Measurements from ENCODE around the gene ADAMTS15. TPM values are rescaled to one million over a fixed set of nuclear protein-coding genes. Genes with fewer than 3 reads are reported as not detected.
A peak's percentile ranks its signal among the peaks of the same experiment; 100 is the strongest.

The ADAMTS15 gene
- total RNA-seq, 1 donor, result 4.3 TPM

DNA sequence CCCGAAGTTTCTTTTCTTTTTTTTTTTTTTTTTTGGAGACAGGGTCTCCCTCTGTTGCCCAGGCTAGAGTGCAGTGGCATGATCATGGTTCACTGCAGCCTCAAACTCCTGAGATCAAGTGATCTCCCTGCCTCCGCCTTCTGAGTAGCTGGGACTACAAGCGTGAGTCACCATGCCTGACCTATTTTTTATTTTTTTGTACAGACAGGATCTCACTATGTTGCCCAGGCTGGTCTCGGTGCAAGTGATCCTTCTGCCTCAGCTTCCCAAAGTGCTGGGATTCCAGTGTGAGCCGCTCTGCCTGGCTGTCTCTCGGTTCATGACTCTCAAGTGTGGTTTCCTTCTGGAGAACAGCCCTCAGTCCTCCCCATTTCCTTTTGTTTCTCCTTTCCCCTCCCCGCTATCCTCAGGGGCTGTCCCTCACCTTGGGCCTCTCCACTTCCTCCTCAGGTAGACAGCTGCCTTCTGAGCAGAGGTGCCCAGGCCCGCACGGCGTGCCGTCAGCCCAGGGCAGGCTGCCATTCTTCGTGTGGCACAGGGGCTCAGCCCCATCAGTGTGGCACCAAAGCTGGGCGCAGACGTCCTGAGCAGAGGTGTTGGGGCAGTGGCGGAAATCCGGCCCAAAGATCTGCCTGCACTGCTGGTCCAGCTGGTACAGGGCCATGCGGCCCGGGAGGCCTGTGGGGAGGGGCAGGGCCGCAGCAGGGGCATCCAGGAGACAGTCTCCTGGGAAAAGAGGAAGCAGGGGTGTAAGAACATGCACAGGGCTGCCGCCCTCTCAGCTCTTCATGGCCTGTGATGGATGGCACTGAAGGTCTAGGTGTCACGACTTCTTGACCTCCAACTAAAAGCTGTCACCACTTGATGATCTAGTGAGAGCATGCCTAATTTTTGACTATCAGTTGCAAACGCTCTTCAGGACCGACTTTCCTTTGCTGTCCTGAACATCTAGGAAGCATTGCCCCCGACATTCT is 34.1 kb upstream of the ADAMTS15 start:
- Histone ChIP-seq H2AFZ (ENCODE audit: low read length) (no peak overlapping the region), H3K4me3 (ENCODE audit: insufficient read depth, low read length) (no peak overlapping the region), H3K36me3 (ENCODE audit: insufficient read depth, low read length) (no peaks in the 10 kb centered on the region), H3K27ac (ENCODE audit: low read depth, low read length) (no peak overlapping the region), H3K79me2 (ENCODE audit: insufficient read depth, low read length) (no peaks in the 10 kb centered on the region), H3K9me3 (ENCODE audit: low read depth, low read length) (no peaks in the 10 kb centered on the region), H3K4me1 (ENCODE audit: insufficient read depth, low read length) (peaks cover 21% of the 10 kb centered on the region), H3K4me2 (ENCODE audit: insufficient read depth, low read length) (no peak overlapping the region), H4K20me1 (ENCODE audit: insufficient read depth, low read length) (no peaks in the 10 kb centered on the region), H3K27me3 (ENCODE audit: insufficient read depth, low read length) (peaks cover 18% of the 10 kb centered on the region)
- DNase-seq (ENCODE audit: insufficient read length, low spot score, missing footprints), result no peak
- TF ChIP-seq, protein P1, sequence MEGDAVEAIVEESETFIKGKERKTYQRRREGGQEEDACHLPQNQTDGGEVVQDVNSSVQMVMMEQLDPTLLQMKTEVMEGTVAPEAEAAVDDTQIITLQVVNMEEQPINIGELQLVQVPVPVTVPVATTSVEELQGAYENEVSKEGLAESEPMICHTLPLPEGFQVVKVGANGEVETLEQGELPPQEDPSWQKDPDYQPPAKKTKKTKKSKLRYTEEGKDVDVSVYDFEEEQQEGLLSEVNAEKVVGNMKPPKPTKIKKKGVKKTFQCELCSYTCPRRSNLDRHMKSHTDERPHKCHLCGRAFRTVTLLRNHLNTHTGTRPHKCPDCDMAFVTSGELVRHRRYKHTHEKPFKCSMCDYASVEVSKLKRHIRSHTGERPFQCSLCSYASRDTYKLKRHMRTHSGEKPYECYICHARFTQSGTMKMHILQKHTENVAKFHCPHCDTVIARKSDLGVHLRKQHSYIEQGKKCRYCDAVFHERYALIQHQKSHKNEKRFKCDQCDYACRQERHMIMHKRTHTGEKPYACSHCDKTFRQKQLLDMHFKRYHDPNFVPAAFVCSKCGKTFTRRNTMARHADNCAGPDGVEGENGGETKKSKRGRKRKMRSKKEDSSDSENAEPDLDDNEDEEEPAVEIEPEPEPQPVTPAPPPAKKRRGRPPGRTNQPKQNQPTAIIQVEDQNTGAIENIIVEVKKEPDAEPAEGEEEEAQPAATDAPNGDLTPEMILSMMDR (IDR thresholded peaks at IDR 0.05; ENCODE audit: extremely low read depth, low read depth, low read length), result no peak

DNA sequence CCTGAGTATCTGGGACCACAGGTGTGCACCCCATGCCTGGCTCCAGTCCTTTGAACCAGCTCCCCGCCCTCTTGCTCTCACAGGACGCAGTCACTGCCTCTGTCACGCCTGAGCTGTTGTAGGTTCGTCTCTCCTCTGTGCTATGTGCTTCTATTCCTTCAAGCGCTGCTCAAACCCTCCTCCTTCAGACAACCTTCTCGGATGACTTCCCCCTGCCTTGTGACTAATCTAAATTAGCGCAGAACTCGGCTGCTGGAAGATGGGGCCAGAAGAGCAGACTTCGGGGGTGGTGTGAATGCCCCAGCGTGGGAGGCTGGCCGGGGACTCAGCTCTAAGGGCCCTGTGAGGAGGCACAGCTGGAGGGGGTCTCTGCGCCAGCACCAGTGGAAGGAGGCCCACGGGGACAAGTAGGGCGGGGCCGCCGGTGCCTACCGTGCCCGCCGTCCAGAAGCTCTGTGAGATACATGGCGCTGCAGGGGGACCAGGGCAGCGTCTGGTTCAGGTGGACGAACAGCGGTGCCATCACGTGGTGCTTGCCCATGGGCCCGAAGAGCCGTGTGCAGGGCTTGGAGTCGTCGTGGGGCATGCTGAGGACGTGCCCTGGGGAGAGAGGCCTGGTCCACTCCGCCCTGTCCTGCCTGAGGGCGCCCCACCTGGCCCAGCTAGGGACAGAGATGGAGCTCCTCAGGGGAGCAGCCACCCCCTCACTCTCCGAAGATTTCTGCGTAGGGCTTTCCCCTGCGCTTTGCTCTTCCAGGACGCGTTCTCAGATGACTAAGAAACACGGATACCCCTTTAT is 32.5 kb upstream of the ADAMTS15 start:
- Histone ChIP-seq H3K36me3 (ENCODE audit: insufficient read depth, low read length) (no peaks in the 10 kb centered on the region), H3K27ac (ENCODE audit: low read depth, low read length) (no peak overlapping the region), H3K4me2 (ENCODE audit: insufficient read depth, low read length) (no peak overlapping the region), H2AFZ (ENCODE audit: low read length) (no peak overlapping the region), H3K4me1 (ENCODE audit: insufficient read depth, low read length) (peaks cover 12% of the 10 kb centered on the region), H3K79me2 (ENCODE audit: insufficient read depth, low read length) (no peaks in the 10 kb centered on the region), H3K4me3 (ENCODE audit: insufficient read depth, low read length) (no peak overlapping the region), H3K27me3 (ENCODE audit: insufficient read depth, low read length) (peaks cover 19% of the 10 kb centered on the region), H3K9me3 (ENCODE audit: low read depth, low read length) (no peaks in the 10 kb centered on the region), H4K20me1 (ENCODE audit: insufficient read depth, low read length) (no peaks in the 10 kb centered on the region)
- TF ChIP-seq, protein P1 (IDR thresholded peaks at IDR 0.05; ENCODE audit: extremely low read depth, low read depth, low read length), result no peak
- peak; percentile 72 for DNase-seq (ENCODE audit: insufficient read length, low spot score, missing footprints)

DNA sequence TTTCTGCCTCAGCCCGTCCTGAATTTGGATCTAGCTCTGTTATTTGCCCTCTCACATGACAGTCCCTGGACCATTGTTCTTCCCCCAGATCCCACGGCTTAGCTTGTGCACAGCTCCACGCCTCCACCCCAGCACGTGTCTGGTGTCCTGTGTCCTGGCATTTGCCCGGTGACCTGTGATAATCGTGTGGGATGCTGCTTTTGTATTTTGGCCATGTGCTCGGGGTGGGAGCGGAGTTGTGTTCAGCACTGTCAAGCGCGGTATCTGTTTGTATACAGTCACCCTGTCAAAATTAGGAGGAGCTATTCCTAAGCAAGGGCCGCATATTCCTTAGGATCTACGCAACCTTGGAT is 31.9 kb upstream of the ADAMTS15 start:
- TF ChIP-seq, protein P1 (IDR thresholded peaks at IDR 0.05; ENCODE audit: extremely low read depth, low read depth, low read length), result no peak
- H3K4me3 ChIP-seq (ENCODE audit: insufficient read depth, low read length), result no peak overlapping the region

DNA sequence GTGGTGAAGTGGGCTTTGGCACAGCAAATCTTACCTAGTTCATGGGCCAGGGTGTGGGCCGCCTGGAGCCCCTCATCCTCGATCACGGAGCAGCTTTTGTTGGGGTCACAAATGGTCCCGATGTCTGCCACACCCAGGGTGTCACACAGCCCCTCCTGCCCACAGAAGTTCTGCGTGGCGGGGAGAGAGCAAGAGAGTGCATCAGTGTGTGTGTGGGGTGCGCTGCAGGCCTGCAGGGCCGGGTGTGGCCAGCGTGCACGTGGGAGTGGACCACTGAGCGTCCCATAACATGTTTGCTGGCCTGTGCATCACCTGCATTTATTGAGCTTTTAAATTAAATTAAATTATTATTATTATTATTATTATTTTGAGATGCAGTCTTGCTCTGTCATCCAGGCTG is 31.5 kb upstream of the ADAMTS15 start:
- H3K9me3 ChIP-seq (ENCODE audit: low read depth, low read length), result no peaks in the 10 kb centered on the region
- H3K79me2 ChIP-seq (ENCODE audit: insufficient read depth, low read length), result no peaks in the 10 kb centered on the region
- TF ChIP-seq, protein P1 (IDR thresholded peaks at IDR 0.05; ENCODE audit: extremely low read depth, low read depth, low read length), result no peak
- no peaks in the 10 kb centered on the region for H4K20me1 ChIP-seq (ENCODE audit: insufficient read depth, low read length)
- H2AFZ ChIP-seq (ENCODE audit: low read length), result no peak overlapping the region
- H3K4me3 ChIP-seq (ENCODE audit: insufficient read depth, low read length), result no peak overlapping the region
- H3K4me2 ChIP-seq (ENCODE audit: insufficient read depth, low read length), result no peak overlapping the region
- DNase-seq (ENCODE audit: insufficient read length, low spot score, missing footprints), result no peak
- peaks cover 27% of the 10 kb centered on the region for H3K27me3 ChIP-seq (ENCODE audit: insufficient read depth, low read length)
- peaks cover 10% of the 10 kb centered on the region for H3K4me1 ChIP-seq (ENCODE audit: insufficient read depth, low read length)
- H3K36me3 ChIP-seq (ENCODE audit: insufficient read depth, low read length), result no peaks in the 10 kb centered on the region
- H3K27ac ChIP-seq (ENCODE audit: low read depth, low read length), result no peak overlapping the region

More for the DNA sequence above, 31.9 kb upstream of the ADAMTS15 start:
- no peak overlapping the region for H2AFZ ChIP-seq (ENCODE audit: low read length)
- peaks cover 10% of the 10 kb centered on the region for H3K4me1 ChIP-seq (ENCODE audit: insufficient read depth, low read length)
- H3K27me3 ChIP-seq (ENCODE audit: insufficient read depth, low read length), result peaks cover 23% of the 10 kb centered on the region
- no peak overlapping the region for H3K27ac ChIP-seq (ENCODE audit: low read depth, low read length)
- H3K4me2 ChIP-seq (ENCODE audit: insufficient read depth, low read length), result no peak overlapping the region
- DNase-seq (ENCODE audit: insufficient read length, low spot score, missing footprints), result no peak
- no peaks in the 10 kb centered on the region for H3K36me3 ChIP-seq (ENCODE audit: insufficient read depth, low read length)
- H4K20me1 ChIP-seq (ENCODE audit: insufficient read depth, low read length), result no peaks in the 10 kb centered on the region
- H3K79me2 ChIP-seq (ENCODE audit: insufficient read depth, low read length), result no peaks in the 10 kb centered on the region
- no peaks in the 10 kb centered on the region for H3K9me3 ChIP-seq (ENCODE audit: low read depth, low read length)

All from osteoblast (primary cell).